ENCODE results near the gene SLC1A4. TPM values are rescaled to one million over a fixed set of nuclear protein-coding genes. Genes with fewer than 3 reads are reported as not detected.

SLC1A4 gene
- total and polyA plus RNA-seq, 7 donors: 0.60 to 13.4 (median 5.1) TPM

GRCh38 chr2:64992990-64993389 lies 3.8 kb downstream of the SLC1A4 start:
- intact Hi-C loops (cut with DNase I): no loop called here
- Histone ChIP-seq H3K27me3 (no peaks in the 10 kb centered on the region), H3K4me3 (no peak overlapping the region), H3K9me3 (no peaks in the 10 kb centered on the region), H3K4me1 (peaks cover 0 to 23% (median 15%) of the 10 kb centered on the region in 4 donors), H3K27ac (no peak overlapping the region), H3K36me3 (no peaks in the 10 kb centered on the region)
- no peak for DNase-seq
- TF ChIP-seq EP300 (IDR thresholded peaks at IDR 0.05) (no peak), POLR2AphosphoS5 (IDR thresholded peaks at IDR 0.05) (no peak), POLR2A (IDR thresholded peaks at IDR 0.05) (no peak), CTCF (IDR thresholded peaks at IDR 0.05) (no peak)
- WGBS, 2 donors: 72 to 83% methylated on average over 4 of the region's 4 CpGs

DNA sequence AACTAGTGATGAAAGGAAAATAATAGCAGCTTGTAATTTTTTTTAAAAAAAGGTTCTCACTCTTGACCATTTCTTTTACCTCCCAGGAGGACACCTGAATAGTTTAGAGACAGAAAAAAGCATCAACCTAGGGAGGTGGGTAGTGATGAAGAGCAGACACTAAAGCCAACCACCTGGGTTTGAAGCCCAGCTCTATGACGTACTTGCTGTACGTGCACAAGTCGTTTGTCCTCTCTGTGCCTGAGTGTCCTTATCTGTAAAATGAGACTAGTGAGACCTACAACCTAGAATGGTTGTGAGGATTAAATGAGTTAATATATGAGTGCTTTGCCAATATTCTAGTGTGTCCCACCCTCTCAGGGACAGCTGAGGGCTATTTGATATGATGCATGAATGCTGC lies 5.8 kb downstream of the SLC1A4 start:
- 91 to 95% methylated on average over 3 of the region's 3 CpGs for WGBS, 2 donors
- no peak for TF ChIP-seq CTCF (IDR thresholded peaks at IDR 0.05)
- no peak for TF ChIP-seq POLR2AphosphoS5 (IDR thresholded peaks at IDR 0.05)
- TF ChIP-seq EP300 (IDR thresholded peaks at IDR 0.05): no peak
- TF ChIP-seq POLR2A (IDR thresholded peaks at IDR 0.05): no peak
- intact Hi-C loops (cut with DNase I): no loop called here
- Histone ChIP-seq H3K4me3 (no peak overlapping the region), H3K4me1 (peaks cover 0 to 26% (median 24%) of the 10 kb centered on the region in 4 donors), H3K9me3 (no peaks in the 10 kb centered on the region), H3K27ac (no peak overlapping the region), H3K36me3 (no peaks in the 10 kb centered on the region), H3K27me3 (no peaks in the 10 kb centered on the region)
- no peak for DNase-seq

DNA sequence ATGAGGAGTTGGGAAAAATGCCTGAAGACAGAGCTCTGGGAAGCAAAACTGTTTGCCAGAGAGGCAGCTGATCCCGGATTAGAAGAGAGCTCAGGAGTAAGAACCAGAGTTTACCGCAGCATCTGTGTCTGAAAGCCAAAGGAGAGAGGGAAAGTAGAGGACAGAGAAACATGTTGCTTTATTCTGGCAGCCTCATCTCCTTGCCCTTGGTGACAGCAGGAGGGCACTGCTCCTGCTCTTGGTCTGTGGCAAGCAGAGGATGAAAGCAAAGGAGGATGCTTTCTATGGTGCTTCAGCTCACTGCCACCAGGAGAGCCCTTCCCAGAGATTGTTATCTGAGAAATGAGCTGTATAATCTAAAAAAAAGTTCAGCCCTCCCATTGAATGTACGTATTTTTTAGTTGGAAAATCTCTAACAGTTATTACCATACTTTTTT lies 7.7 kb downstream of the SLC1A4 start:
- no peaks in the 10 kb centered on the region for H3K27me3 ChIP-seq
- no peak overlapping the region for H3K4me3 ChIP-seq
- WGBS, 2 donors: 87 to 90% methylated on average over 3 of the region's 3 CpGs
- no peak for TF ChIP-seq POLR2A (IDR thresholded peaks at IDR 0.05)
- no peak for TF ChIP-seq CTCF (IDR thresholded peaks at IDR 0.05)
- intact Hi-C loops (cut with DNase I): no loop called here
- peaks cover 0 to 14% (median 12%) of the 10 kb centered on the region in 4 donors for H3K4me1 ChIP-seq
- H3K9me3 ChIP-seq: no peaks in the 10 kb centered on the region
- no peaks in the 10 kb centered on the region for H3K36me3 ChIP-seq
- no peak overlapping the region for H3K27ac ChIP-seq
- no peak for DNase-seq

DNA sequence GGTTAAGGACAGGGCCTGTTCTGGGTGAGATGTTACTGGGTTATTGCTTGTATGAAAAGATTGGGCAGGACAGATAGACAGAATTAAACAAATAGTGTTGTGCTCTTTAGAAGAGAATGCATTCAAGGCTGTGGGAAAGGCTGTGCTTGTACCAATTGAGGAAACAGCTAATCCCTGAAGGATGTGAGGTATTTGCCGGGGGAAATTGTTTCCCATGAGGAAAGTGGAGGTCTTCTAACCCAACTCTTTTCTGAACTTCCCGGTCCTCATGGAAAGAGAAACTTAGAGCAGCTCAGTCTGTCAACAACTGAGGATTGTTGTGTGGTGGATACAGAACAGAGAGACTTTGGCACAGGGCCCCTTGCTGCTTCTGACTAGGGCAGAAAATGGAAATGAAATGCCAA lies 9.5 kb downstream of the SLC1A4 start:
- H3K27ac ChIP-seq: peak overlapping the region; percentile 25 to 55 (median 54)
- TF ChIP-seq POLR2A (IDR thresholded peaks at IDR 0.05) (no peak), CTCF (IDR thresholded peaks at IDR 0.05) (no peak), POLR2AphosphoS5 (IDR thresholded peaks at IDR 0.05) (no peak), EP300 (IDR thresholded peaks at IDR 0.05) (no peak)

GRCh38 chr2:64999754-65000153 lies 10.6 kb downstream of the SLC1A4 start:
- Histone ChIP-seq H3K27me3 (no peaks in the 10 kb centered on the region), H3K36me3 (no peaks in the 10 kb centered on the region), H3K27ac (no peak overlapping the region), H3K4me1 (peaks cover 0 to 14% (median 12%) of the 10 kb centered on the region in 4 donors), H3K9me3 (no peaks in the 10 kb centered on the region), H3K4me3 (no peak overlapping the region)
- intact Hi-C loops (cut with DNase I): no loop called here
- no peak for DNase-seq
- WGBS, 2 donors: 94% methylated on average over 2 of the region's 2 CpGs
- TF ChIP-seq CTCF (IDR thresholded peaks at IDR 0.05) (no peak), POLR2A (IDR thresholded peaks at IDR 0.05) (no peak), POLR2AphosphoS5 (IDR thresholded peaks at IDR 0.05) (no peak), EP300 (IDR thresholded peaks at IDR 0.05) (no peak)

More for the DNA sequence above, 9.5 kb downstream of the SLC1A4 start:
- intact Hi-C loops (cut with DNase I): no loop called here
- no peaks in the 10 kb centered on the region for H3K27me3 ChIP-seq
- no peaks in the 10 kb centered on the region for H3K9me3 ChIP-seq
- 72 to 81% methylated on average over 2 of the region's 2 CpGs for WGBS, 2 donors
- H3K36me3 ChIP-seq: no peaks in the 10 kb centered on the region
- DNase-seq: no peak
- peaks cover 0 to 14% (median 12%) of the 10 kb centered on the region in 4 donors for H3K4me1 ChIP-seq
- H3K4me3 ChIP-seq: no peak overlapping the region

Measured in sigmoid colon (tissue), 7 donors.